Posterior vena cava (tissue), 2 donors: ENCODE measurements around the gene TMEM158. TPM values are rescaled to one million over a fixed set of nuclear protein-coding genes. Genes with fewer than 3 reads are reported as not detected.
A peak's percentile ranks its signal among the peaks of the same experiment; 100 is the strongest.

Source experiments
- DNase-seq: peaks from one replicate; pipeline ENCODE4 v3.0.0-alpha.2; 2020; ENCODE audit warnings: low spot score
- intact Hi-C, 2 donors: fragments of 100-400 bp; cut with DNase I; formaldehyde crosslinking; loops; one replicate each; pipeline versions ENCODE4 v1.14.1 to v1.14.2; 2022 to 2023
- long read RNA-seq, 2 donors: library from polyadenylated mRNA; unstranded; transcript quantifications; one replicate each; pipeline ENCODE4 v2.0.0, GENCODE V29; 2020 to 2021
- total RNA-seq, 2 donors: library from RNA; stranded (reverse); fragmentation: NEBNext Ultra II Directional; extraction: Animal tissue kit (Norgen Biotek cat#: 25700); gene quantifications; one replicate each; pipeline ENCODE4 v1.2.1, GENCODE V29; 2021
- donor health status: DM: yes; HTN: yes; CAD: no.
- donor health status: DM: yes; HTN: yes; CAD: no.

TMEM158 gene
- total RNA-seq: 10 to 100 TPM; 16.6 to 22.7 TPM
- long read RNA-seq, donor 1, transcript TMEM158-201 (1 exons, 1,813 nt): major isoform, 19 of 21 reads
- long read RNA-seq, donor 1, partial matches to known transcripts: 0 of 21 reads
- long read RNA-seq, donor 1, other reads (novel, unspliced or antisense): 2 of 21 reads
- long read RNA-seq, donor 2: 0 reads

GRCh38 chr3:45226206-45226915 is at the start of gene TMEM158:
Gene TMEM158, minus strand, starts transcription at chr3:45226287. Its CDS starts 260 bp downstream, at chr3:45226027.
- peak; percentile 90 for DNase-seq
- intact Hi-C loops: loop anchor here in 1 of 2 donors (5.0 kb wide), 1 partner anchor 276 kb away; no protein-coding TSS in a partner anchor

GRCh38 chr3:45275006-45275704 is 49.1 kb upstream of the TMEM158 start:
- DNase-seq: no peak
- intact Hi-C loops: no loop called here

- intact Hi-C loops: no loop called here
- DNase-seq: no peak
Measured at GRCh38 chr3:45273681-45274515, 47.8 kb upstream of the TMEM158 start.

- intact Hi-C loops: no loop called here
- no peak for DNase-seq
Measured at GRCh38 chr3:45272828-45273470, 46.9 kb upstream of the TMEM158 start.

DNA sequence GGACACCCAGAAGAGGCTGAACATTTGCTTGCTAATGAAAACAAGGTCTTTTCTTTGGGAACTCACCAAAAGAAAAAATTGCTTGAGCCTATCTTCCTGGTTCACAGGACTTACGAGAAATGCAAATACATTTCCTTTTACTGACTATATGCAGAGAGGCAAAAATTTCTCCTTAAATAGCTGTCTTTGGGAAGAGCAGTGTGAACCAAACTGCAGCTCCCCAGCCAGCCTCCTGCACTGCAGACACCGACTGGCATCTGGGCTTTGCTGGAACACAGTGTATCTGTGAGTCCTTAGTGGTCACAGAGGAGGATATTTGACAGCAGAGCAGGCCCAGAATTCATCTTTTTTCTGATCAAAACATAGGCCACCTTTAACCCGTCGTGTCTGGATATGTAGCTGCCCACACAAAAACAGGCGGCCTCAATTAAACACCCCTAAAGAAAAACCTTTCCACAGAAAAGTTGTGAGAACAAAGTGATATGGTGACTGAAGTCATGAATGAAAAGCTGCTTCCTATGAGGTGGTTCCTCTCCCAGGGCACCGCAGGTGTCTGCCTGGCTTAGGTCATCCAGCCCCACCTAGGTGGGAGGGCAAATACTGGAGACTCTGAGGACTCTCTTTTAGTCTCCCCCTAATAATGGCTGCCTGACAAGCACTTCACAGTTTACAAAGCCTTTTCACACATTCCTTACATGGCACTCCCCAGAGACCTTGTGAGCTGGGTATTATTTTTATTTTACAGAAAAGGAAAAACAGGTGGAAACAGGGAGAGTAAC is 46.1 kb upstream of the TMEM158 start:
- no peak for DNase-seq
- intact Hi-C loops: no loop called here

DNA sequence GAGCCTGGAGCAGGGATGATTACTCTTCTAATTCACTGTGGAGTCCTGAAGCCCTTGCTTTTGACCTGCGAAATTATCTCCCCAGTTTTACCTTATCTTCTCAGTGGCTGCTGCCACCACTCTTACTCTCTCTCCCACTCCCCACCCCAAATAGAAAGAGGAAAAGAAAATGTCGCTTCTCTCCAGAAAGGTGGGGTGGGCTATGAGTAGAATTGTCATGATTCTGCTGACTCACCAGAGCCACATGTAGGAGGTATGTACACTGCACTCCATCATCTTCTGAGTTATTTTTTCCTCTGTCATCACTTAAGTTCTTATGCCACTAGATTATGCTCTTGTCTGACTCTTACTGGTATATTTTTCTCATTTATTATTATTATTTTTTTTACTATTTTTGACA is 43.9 kb upstream of the TMEM158 start:
- intact Hi-C loops: no loop called here
- DNase-seq: no peak

- DNase-seq: no peak
- intact Hi-C loops: no loop called here
Measured at GRCh38 chr3:45267097-45267496, 41.0 kb upstream of the TMEM158 start.

- DNase-seq: no peak
- intact Hi-C loops: no loop called here
Measured at GRCh38 chr3:45261333-45262110, 35.4 kb upstream of the TMEM158 start.

- intact Hi-C loops: loop anchor here in 1 of 2 donors (10.0 kb wide), 1 partner anchor 136 kb away; no protein-coding TSS in a partner anchor
- no peak for DNase-seq
Measured at GRCh38 chr3:45259133-45259532, 33.0 kb upstream of the TMEM158 start.

- intact Hi-C loops: loop anchor here in 1 of 2 donors (10.0 kb wide), 1 partner anchor 136 kb away; no protein-coding TSS in a partner anchor
- no peak for DNase-seq
Measured at GRCh38 chr3:45258317-45258716, 32.2 kb upstream of the TMEM158 start.

DNA sequence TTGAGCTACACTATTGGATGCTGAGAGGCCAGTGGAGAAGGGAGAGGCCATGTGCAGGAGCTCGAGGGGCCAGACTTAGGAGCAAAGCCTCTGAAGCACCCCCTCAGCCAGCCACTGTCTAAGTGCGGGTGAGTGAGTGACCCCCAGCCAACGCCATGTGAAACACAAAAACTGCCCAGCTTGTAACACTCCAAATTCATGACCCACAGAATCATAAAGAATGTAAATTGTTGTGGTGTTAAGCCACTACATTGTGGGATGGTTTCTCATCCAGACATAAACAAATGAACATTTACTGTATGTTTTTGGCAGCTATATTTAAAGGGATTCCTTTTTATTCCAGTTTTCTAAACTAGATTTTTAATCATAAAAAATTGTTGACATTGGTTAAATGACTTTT is 27.2 kb upstream of the TMEM158 start:
- no peak for DNase-seq
- intact Hi-C loops: loop anchor here in 1 of 2 donors (10.0 kb wide), 1 partner anchor 141 kb away; no protein-coding TSS in a partner anchor

- no peak for DNase-seq
- intact Hi-C loops: loop anchor here in 1 of 2 donors (10.0 kb wide), 1 partner anchor 142 kb away; no protein-coding TSS in a partner anchor
Measured at GRCh38 chr3:45252826-45253225, 26.7 kb upstream of the TMEM158 start.

- intact Hi-C loops: no loop called here
- no peak for DNase-seq
Measured at GRCh38 chr3:45249391-45249790, 23.3 kb upstream of the TMEM158 start.

- intact Hi-C loops: no loop called here
- no peak for DNase-seq
Measured at GRCh38 chr3:45246241-45246640, 20.2 kb upstream of the TMEM158 start.

GRCh38 chr3:45244356-45244755 is 18.3 kb upstream of the TMEM158 start:
- no peak for DNase-seq
- intact Hi-C loops: no loop called here

- intact Hi-C loops: no loop called here
- DNase-seq: no peak
Measured at GRCh38 chr3:45241206-45241605, 15.1 kb upstream of the TMEM158 start.

GRCh38 chr3:45240292-45240691 is 14.2 kb upstream of the TMEM158 start:
- intact Hi-C loops: no loop called here
- no peak for DNase-seq
